Activated B cell treated with CpG ODN at 0.5 μM for 24 hours (primary cell): ENCODE results near the gene MIPEP. TPM values are rescaled to one million over a fixed set of nuclear protein-coding genes. Genes with fewer than 3 reads are reported as not detected.

Experiments
- ATAC-seq: fragments of 200-7000 bp; cut with Tn5 transposase; one replicate; pipeline ENCODE4 v1.10.0; 2021; ENCODE audit warnings: low read depth, mild to moderate bottlenecking, moderate library complexity
- CTCF ChIA-PET: fragments of 350-600 bp; sonication (Branson Sonifier 250); formaldehyde crosslinking; loops from one replicate; lab custom pipeline; 2021; ENCODE audit warnings: antibody characterized with exemption; lab: Charles Lee
- POLR2A ChIA-PET: fragments of 350-600 bp; sonication (Branson Sonifier 250); formaldehyde crosslinking; loops from one replicate; lab custom pipeline; 2021; ENCODE audit warnings: antibody characterized with exemption; lab: Charles Lee
- DNase-seq: peaks from one replicate; pipeline ENCODE4 v3.0.0; 2022
- H3K27ac Mint-ChIP-seq: one replicate; pipeline ENCODE4 v1.8.0; 2020; ENCODE audit warnings: mixed read lengths
- H3K27me3 Mint-ChIP-seq: one replicate; pipeline ENCODE4 v1.8.0; 2021; ENCODE audit warnings: mixed read lengths
- H3K36me3 Mint-ChIP-seq: one replicate; pipeline ENCODE4 v1.8.0; 2021; ENCODE audit warnings: low read depth, mixed read lengths
- H3K4me1 Mint-ChIP-seq: one replicate; pipeline ENCODE4 v1.8.0; 2021; ENCODE audit warnings: mixed read lengths
- H3K4me3 Mint-ChIP-seq: one replicate; pipeline ENCODE4 v1.8.0; 2020; ENCODE audit warnings: mild to moderate bottlenecking, mixed read lengths
- H3K9me3 Mint-ChIP-seq: one replicate; pipeline ENCODE4 v1.8.0; 2020; ENCODE audit warnings: mixed read lengths
- intact Hi-C: fragments of 100-400 bp; cut with micrococcal nuclease; formaldehyde crosslinking; loops from one replicate; pipeline ENCODE4 v1.15.1; 2024
- total RNA-seq: library from RNA; stranded (reverse); gene quantifications from 2 replicates; pipeline ENCODE4 v1.2.3, GENCODE V29; 2022
- TF ChIP-seq, protein P1 (sequence below): fragments of 200-600 bp; IDR thresholded peaks from one replicate; pipeline ENCODE4 v1.8.0; 2022; ENCODE audit warnings: antibody characterized with exemption, mild to moderate bottlenecking

The MIPEP gene
- 19.7 and 19.9 TPM in 2 replicates for total RNA-seq

DNA sequence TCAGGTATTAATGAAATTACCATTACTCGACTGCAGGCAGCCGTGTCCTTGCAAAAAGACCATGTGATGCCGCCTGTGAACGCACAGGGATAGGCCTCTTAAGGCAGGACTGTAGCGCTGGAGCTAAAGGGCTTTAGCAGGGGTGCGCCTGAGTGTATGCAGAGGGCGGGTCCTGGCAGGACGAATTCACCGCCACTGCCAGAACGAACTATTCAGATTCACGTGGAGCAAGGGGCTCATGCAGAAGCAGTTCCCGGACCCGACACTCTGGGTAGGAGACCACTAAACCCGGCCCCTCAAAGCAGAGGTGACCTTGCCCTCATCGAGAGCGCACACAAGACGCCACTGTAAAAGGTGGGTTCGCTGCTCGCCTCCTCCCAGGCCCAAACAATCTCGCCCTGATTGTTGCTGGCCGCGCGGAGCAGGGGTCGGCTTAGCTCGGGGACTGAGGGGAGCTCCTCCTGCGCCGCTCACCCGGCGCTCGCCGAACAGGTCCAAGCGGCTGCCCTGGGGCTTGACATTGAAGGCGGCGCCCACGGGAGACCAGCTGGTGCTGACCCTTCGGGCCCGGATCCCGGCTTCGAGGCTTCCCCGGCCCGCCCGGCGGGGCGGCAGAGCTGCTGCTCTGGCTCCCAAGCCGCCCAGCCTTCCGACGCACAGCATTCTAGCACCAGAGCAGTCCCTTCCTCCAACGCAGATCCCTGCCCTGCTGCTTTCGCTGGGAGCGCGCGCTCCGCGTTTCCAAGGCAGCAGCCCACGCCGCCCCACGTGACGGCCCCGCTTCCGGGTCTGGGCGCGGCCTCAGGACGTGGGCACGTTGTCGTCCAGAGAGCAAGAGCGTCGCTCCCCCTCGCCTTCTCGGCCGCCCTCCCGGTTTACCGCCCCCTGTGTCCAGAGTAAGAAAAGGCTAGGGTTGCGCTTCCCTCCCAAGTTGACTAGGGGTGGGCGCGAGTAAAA lies at the start of gene MIPEP:
Gene MIPEP (minus strand): TSS at position 743 of the 957 bp plus-strand sequence. CDS start 80 bp downstream, at position 663.
- CTCF ChIA-PET, result interaction anchor here (0.8 to 1.6 kb wide), 3 partner anchors 41 to 422 kb away, joined by 3 to 4 read pairs (median 3); no protein-coding TSS in a partner anchor
- Mint-ChIP-seq H3K9me3 (no peaks in the 10 kb centered on the region), H3K4me1 (peaks cover 27% of the 10 kb centered on the region), H3K27me3 (no peaks in the 10 kb centered on the region), H3K4me3 (peak within 1 kb of the TSS; percentile 91), H3K27ac (peak within 1 kb of the TSS; percentile 71), H3K36me3 (peaks cover 11% of the 10 kb centered on the region)
- POLR2A ChIA-PET, result interaction anchor here (0.6 to 1.8 kb wide), 4 partner anchors 10 to 310 kb away, joined by 3 to 6 read pairs (median 4); no protein-coding TSS in a partner anchor
- DNase-seq, result peak; percentile 84
- ATAC-seq, result peak; percentile 93
- TF ChIP-seq, protein P1, sequence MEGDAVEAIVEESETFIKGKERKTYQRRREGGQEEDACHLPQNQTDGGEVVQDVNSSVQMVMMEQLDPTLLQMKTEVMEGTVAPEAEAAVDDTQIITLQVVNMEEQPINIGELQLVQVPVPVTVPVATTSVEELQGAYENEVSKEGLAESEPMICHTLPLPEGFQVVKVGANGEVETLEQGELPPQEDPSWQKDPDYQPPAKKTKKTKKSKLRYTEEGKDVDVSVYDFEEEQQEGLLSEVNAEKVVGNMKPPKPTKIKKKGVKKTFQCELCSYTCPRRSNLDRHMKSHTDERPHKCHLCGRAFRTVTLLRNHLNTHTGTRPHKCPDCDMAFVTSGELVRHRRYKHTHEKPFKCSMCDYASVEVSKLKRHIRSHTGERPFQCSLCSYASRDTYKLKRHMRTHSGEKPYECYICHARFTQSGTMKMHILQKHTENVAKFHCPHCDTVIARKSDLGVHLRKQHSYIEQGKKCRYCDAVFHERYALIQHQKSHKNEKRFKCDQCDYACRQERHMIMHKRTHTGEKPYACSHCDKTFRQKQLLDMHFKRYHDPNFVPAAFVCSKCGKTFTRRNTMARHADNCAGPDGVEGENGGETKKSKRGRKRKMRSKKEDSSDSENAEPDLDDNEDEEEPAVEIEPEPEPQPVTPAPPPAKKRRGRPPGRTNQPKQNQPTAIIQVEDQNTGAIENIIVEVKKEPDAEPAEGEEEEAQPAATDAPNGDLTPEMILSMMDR, result no peak
- intact Hi-C loops, result loop anchor here (1.0 to 5.0 kb wide), 11 partner anchors 82 to 1413 kb away; partner anchors contain the start of genes NUP58, PARP4 and SPATA13

DNA sequence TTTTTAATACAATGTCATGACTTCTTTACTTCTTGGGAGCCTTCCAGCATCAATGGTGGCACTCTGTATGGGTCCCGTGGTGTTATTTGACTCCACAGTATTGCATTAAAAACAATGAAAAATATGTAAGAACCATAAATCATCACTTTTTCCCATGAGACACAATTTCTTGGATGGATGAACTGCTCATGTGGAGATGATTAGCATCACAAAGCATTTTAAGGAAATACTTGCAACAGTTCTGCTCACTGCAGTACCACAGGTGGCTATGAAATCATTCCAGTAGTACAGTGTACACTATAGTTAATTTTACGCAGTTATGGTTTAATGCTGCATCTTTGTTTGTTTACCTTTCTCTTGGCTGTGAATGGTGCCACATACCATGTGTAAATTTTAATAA lies 45.3 kb upstream of the MIPEP start:
- DNase-seq (no peak), ATAC-seq (no peak)
- POLR2A ChIA-PET, result no interaction called here
- no peak overlapping the region for H3K4me3 Mint-ChIP-seq
- no peaks in the 10 kb centered on the region for H3K4me1 Mint-ChIP-seq
- H3K36me3 Mint-ChIP-seq, result no peaks in the 10 kb centered on the region
- CTCF ChIA-PET, result no interaction called here
- H3K9me3 Mint-ChIP-seq, result peaks cover 5% of the 10 kb centered on the region
- TF ChIP-seq, protein P1, result no peak
- intact Hi-C loops, result no loop called here
- H3K27me3 Mint-ChIP-seq, result peaks cover 23% of the 10 kb centered on the region
- no peak overlapping the region for H3K27ac Mint-ChIP-seq

DNA sequence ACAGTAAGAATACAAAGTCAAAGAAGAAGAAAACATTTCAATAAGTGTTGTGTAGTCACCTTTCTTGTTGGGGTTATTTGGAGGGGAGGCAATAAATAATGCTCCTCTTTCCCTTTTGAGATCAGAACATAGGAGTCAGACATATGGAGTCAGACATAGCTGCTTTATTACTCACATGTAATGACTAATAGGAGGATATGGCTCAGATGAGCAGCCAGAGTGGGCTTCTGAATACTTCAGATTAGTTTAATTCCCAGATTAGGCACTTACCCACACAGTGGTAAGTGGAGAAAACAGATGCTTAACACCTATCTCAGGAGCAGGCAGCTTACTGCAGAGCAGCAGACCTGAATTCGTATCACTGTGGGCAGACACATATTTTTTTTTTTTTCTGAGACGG lies 39.8 kb upstream of the MIPEP start:
- Mint-ChIP-seq H3K4me1 (no peaks in the 10 kb centered on the region), H3K36me3 (no peaks in the 10 kb centered on the region), H3K4me3 (no peak overlapping the region), H3K27ac (no peak overlapping the region), H3K27me3 (peaks cover 12% of the 10 kb centered on the region), H3K9me3 (no peaks in the 10 kb centered on the region)
- intact Hi-C loops, result no loop called here
- DNase-seq (no peak), ATAC-seq (no peak)
- CTCF ChIA-PET, result no interaction called here
- TF ChIP-seq, protein P1, result no peak
- POLR2A ChIA-PET, result no interaction called here

DNA sequence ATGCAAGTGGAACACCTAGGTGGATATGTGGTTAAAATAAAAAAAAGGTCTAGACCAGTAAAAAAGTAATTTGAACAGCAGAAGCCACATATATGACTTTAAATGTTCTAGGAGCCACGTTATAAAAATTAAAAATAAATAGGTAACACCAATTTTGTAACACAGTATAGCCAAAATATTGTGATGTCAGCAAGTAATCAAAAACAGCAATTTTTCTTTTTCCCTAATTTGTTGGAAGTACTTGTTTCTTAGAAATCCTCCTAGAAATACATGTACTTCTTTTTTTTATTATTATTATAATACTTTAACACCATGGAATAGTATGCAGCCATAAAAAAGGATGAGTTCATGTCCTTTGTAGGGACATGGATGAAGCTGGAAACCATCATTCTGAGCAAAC lies 33.8 kb upstream of the MIPEP start:
- Mint-ChIP-seq H3K36me3 (no peaks in the 10 kb centered on the region), H3K27me3 (peaks cover 28% of the 10 kb centered on the region), H3K9me3 (no peaks in the 10 kb centered on the region), H3K4me1 (no peaks in the 10 kb centered on the region), H3K27ac (no peak overlapping the region), H3K4me3 (no peak overlapping the region)
- TF ChIP-seq, protein P1, result no peak
- ChIA-PET CTCF (no interaction called here), POLR2A (no interaction called here)
- no peak for ATAC-seq
- intact Hi-C loops, result no loop called here
- DNase-seq, result no peak
